Sciatic nerve (tissue), 2 donors: ENCODE results near the gene FRZB. TPM values are rescaled to one million over a fixed set of nuclear protein-coding genes. Genes with fewer than 3 reads are reported as not detected.

Experiments
- ATAC-seq: fragments of 200-7000 bp; cut with Tn5 transposase; one replicate; pipeline ENCODE4 v1.9.1; 2020; ENCODE audit warnings: mild to moderate bottlenecking, moderate library complexity
- DNase-seq: peaks from one replicate; pipeline ENCODE4 v3.0.0-alpha.2; 2020; ENCODE audit warnings: low spot score
- intact Hi-C: fragments of 100-400 bp; cut with DNase I; formaldehyde crosslinking; loops from one replicate; pipeline ENCODE4 v1.14.2; 2022
- total RNA-seq: library from RNA; stranded (reverse); fragmentation: NEBNext Ultra II Directional; extraction: Animal tissue kit (Norgen Biotek cat#: 25700); gene quantifications from one replicate; pipeline ENCODE4 v1.2.1, GENCODE V29; 2021
- donor health status: DM: no; HTN: no; CAD: no.
- donor health status: DM: no; HTN: no; CAD: no.

Gene FRZB
- total RNA-seq, 1 donor from 2014 or later: 17.1 TPM

GRCh38 chr2:182817558-182817957 lies 48.9 kb downstream of the FRZB start:
- intact Hi-C loops: no loop called here
- ATAC-seq: no peak
- DNase-seq: no peak

- DNase-seq (no peak), ATAC-seq (no peak)
- intact Hi-C loops: no loop called here
Measured at GRCh38 chr2:182816866-182817265, 49.6 kb downstream of the FRZB start.

- intact Hi-C loops: no loop called here
- ATAC-seq: peak; percentile 20
- DNase-seq: no peak
Measured at GRCh38 chr2:182814804-182815203, 51.6 kb downstream of the FRZB start.

GRCh38 chr2:182814380-182814779 lies 52.1 kb downstream of the FRZB start:
- intact Hi-C loops: no loop called here
- DNase-seq (no peak), ATAC-seq (no peak)

- ATAC-seq (no peak), DNase-seq (no peak)
- intact Hi-C loops: no loop called here
Measured at GRCh38 chr2:182810087-182810486, 56.4 kb downstream of the FRZB start.

GRCh38 chr2:182807319-182807718 lies 59.1 kb downstream of the FRZB start:
- intact Hi-C loops: no loop called here
- DNase-seq (no peak), ATAC-seq (no peak)

GRCh38 chr2:182804128-182804527 lies 62.3 kb downstream of the FRZB start:
- intact Hi-C loops: no loop called here
- DNase-seq (no peak), ATAC-seq (no peak)

GRCh38 chr2:182798736-182799135 lies 67.7 kb downstream of the FRZB start:
- ATAC-seq: no peak

GRCh38 chr2:182792441-182792840 lies 74.0 kb downstream of the FRZB start:
- ATAC-seq (no peak), DNase-seq (no peak)
- intact Hi-C loops: no loop called here

More at GRCh38 chr2:182798736-182799135, 67.7 kb downstream of the FRZB start:
- no peak for DNase-seq
- intact Hi-C loops: no loop called here

GRCh38 chr2:182784777-182785176 lies 81.7 kb downstream of the FRZB start:
- ATAC-seq (peak; percentile 46), DNase-seq (no peak)
- intact Hi-C loops: no loop called here

- ATAC-seq (no peak), DNase-seq (no peak)
- intact Hi-C loops: no loop called here
Measured at GRCh38 chr2:182784058-182784706, 82.3 kb downstream of the FRZB start.

Other genes starting within 250 kb of the FRZB start
- 108 TPM for gene DNAJC10, start 150.4 kb downstream of the FRZB start, total RNA-seq
- gene NCKAP1, start 171.8 kb upstream of the FRZB start, total RNA-seq: 150 TPM
- gene DUSP19, start 212.1 kb upstream of the FRZB start, total RNA-seq: 3.0 TPM